Hepatocyte (in vitro differentiated cells): ENCODE results near the gene SLX4IP.

Source experiments
- CTCF ChIP-seq: fragments of 200-600 bp; sonication (generic); IDR thresholded peaks from 2 replicates; pipeline ENCODE4 v1.5.1; 2016; ENCODE audit warnings: antibody characterized with exemption, mild to moderate bottlenecking; ENCODE audit not compliant: poor library complexity
- EZH2 ChIP-seq: fragments of 200-600 bp; sonication (generic); IDR thresholded peaks from 2 replicates; pipeline ENCODE4 v1.6.1; 2016; ENCODE audit warnings: antibody characterized with exemption, mild to moderate bottlenecking, borderline replicate concordance
- EZH2phosphoT487 ChIP-seq: fragments of 200-600 bp; sonication (generic); IDR thresholded peaks from one replicate; pipeline ENCODE4 v1.6.1; 2018; ENCODE audit warnings: antibody characterized with exemption, mild to moderate bottlenecking, low read depth, moderate library complexity; ENCODE audit not compliant: unreplicated experiment, severe bottlenecking

GRCh38 chr20:10652660-10653261, 217.7 kb downstream of the SLX4IP start:
- TF ChIP-seq CTCF (no peak), EZH2 (no peak), EZH2phosphoT487 (no peak)
